IMR-90 (cell line): ENCODE results near the gene TMEM269.

Experiments
- MAFK ChIP-seq: IDR thresholded peaks from 2 replicates; pipeline ENCODE4 v1.6.1; 2012; ENCODE audit warnings: low read depth, low read length, improper control_type of control experiment
- MXI1 ChIP-seq: IDR thresholded peaks from 2 replicates; pipeline ENCODE4 v1.6.1; 2012; ENCODE audit warnings: low read depth, mild to moderate bottlenecking, low read length, moderate library complexity, borderline replicate concordance
- RCOR1 ChIP-seq: IDR thresholded peaks from 2 replicates; pipeline ENCODE4 v1.6.1; 2012; ENCODE audit warnings: mild to moderate bottlenecking, low read length, improper control_type of control experiment; ENCODE audit not compliant: insufficient replicate concordance
- TF ChIP-seq, protein P1 (sequence below): conservative IDR thresholded peaks from 2 replicates; pipeline ENCODE4 v1.5.1; 2012; ENCODE audit warnings: mild to moderate bottlenecking, low read depth, low read length, improper control_type of control experiment

- no peak for TF ChIP-seq MXI1
- no peak for TF ChIP-seq RCOR1
- TF ChIP-seq, protein P1, sequence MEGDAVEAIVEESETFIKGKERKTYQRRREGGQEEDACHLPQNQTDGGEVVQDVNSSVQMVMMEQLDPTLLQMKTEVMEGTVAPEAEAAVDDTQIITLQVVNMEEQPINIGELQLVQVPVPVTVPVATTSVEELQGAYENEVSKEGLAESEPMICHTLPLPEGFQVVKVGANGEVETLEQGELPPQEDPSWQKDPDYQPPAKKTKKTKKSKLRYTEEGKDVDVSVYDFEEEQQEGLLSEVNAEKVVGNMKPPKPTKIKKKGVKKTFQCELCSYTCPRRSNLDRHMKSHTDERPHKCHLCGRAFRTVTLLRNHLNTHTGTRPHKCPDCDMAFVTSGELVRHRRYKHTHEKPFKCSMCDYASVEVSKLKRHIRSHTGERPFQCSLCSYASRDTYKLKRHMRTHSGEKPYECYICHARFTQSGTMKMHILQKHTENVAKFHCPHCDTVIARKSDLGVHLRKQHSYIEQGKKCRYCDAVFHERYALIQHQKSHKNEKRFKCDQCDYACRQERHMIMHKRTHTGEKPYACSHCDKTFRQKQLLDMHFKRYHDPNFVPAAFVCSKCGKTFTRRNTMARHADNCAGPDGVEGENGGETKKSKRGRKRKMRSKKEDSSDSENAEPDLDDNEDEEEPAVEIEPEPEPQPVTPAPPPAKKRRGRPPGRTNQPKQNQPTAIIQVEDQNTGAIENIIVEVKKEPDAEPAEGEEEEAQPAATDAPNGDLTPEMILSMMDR, result no peak
- no peak for TF ChIP-seq MAFK
Measured at GRCh38 chr1:42776502-42776901, 8.3 kb upstream of the TMEM269 start.
